H1 (cell line): ENCODE data around the gene CHRNA5. TPM values are rescaled to one million over a fixed set of nuclear protein-coding genes. Genes with fewer than 3 reads are reported as not detected.

Experiments
- CTCF ChIA-PET: fragments of 300-600 bp; sonication (Branson Sonifier 250); formaldehyde crosslinking; loops from one replicate; lab custom pipeline; 2021; ENCODE audit not compliant: partially characterized antibody; lab: Charles Lee
- POLR2A ChIA-PET: fragments of 300-600 bp; sonication (Branson Sonifier 250); formaldehyde crosslinking; loops from one replicate; lab custom pipeline; 2021; ENCODE audit warnings: inconsistent platforms; ENCODE audit not compliant: partially characterized antibody; lab: Charles Lee
- DNase-seq, 2 experiments: peaks; one replicate each; pipeline versions ENCODE4 v3.0.0 to v3.0.0-alpha.2; 2010 to 2022; ENCODE audit warnings: low spot score in 2 of 2, low read depth in 1 of 2, mixed read lengths in 1 of 2
- FAIRE-seq: peaks from 2 replicates; lab custom pipeline; 2011; peaks lifted over from hg19 to GRCh38; lab: Jason Lieb, UNC
- H2AFZ ChIP-seq: 2 replicates; pipeline ENCODE4 v1.8.1; 2012; ENCODE audit warnings: low read length, inconsistent platforms
- H2AK5ac ChIP-seq: 2 replicates; pipeline ENCODE4 v1.6.1; 2013; ENCODE audit warnings: low read depth, low read length
- H2BK120ac ChIP-seq: replicated peaks from 2 replicates; pipeline ENCODE3; 2013; ENCODE audit warnings: low read depth, low read length, inconsistent platforms
- H2BK12ac ChIP-seq: 2 replicates; pipeline ENCODE4 v1.6.1; 2013; ENCODE audit warnings: low read depth, low read length
- H2BK15ac ChIP-seq: 2 replicates; pipeline ENCODE4 v1.6.1; 2013; ENCODE audit warnings: low read length
- H2BK20ac ChIP-seq: 2 replicates; pipeline ENCODE4 v1.6.1; 2013; ENCODE audit warnings: low read length
- H2BK5ac ChIP-seq: 2 replicates; pipeline ENCODE4 v1.6.1; 2013; ENCODE audit warnings: low read depth, low read length
- H3K14ac ChIP-seq: 2 replicates; pipeline ENCODE4 v1.6.1; 2013; ENCODE audit warnings: inconsistent platforms; ENCODE audit not compliant: insufficient read length
- H3K18ac ChIP-seq: 2 replicates; pipeline ENCODE4 v1.6.1; 2013; ENCODE audit warnings: low read length; ENCODE audit errors: extremely low read depth
- H3K23ac ChIP-seq: 2 replicates; pipeline ENCODE4 v1.6.1; 2013; ENCODE audit warnings: inconsistent platforms; ENCODE audit not compliant: insufficient read length
- H3K23me2 ChIP-seq: 2 replicates; pipeline ENCODE4 v1.6.1; 2013; ENCODE audit warnings: low read depth, low read length
- H3K27ac ChIP-seq: 2 replicates; pipeline ENCODE4 v1.6.1; 2011; ENCODE audit warnings: low read depth, low read length, inconsistent platforms
- H3K27me3 ChIP-seq, 4 experiments: replicated peaks in 1 of 4; 1 replicate in 1 of 4; 2 replicates in 3 of 4; pipeline versions ENCODE4 v1.6.1 to v1.8.1; 2011 to 2013; ENCODE audit warnings: low read length in 3 of 4, mild to moderate bottlenecking in 3 of 4, inconsistent platforms in 2 of 4, mixed read lengths in 2 of 4, moderate library complexity in 1 of 4; ENCODE audit not compliant: control insufficient read depth in 3 of 4, insufficient read depth in 3 of 4; ENCODE audit errors: extremely low read depth in 1 of 4
- H3K36me3 ChIP-seq, 4 experiments: 2 replicates each; pipeline versions ENCODE4 v1.6.1 to v1.8.1; 2011 to 2013; ENCODE audit warnings: mild to moderate bottlenecking in 4 of 4, low read length in 3 of 4, moderate library complexity in 2 of 4, control low read depth in 1 of 4, inconsistent platforms in 1 of 4; ENCODE audit not compliant: insufficient read depth in 4 of 4, control insufficient read depth in 2 of 4
- H3K4ac ChIP-seq: replicated peaks from 2 replicates; pipeline ENCODE3; 2013; ENCODE audit warnings: low read length, low read depth, mixed read lengths, inconsistent platforms; ENCODE audit not compliant: insufficient read length
- H3K4me1 ChIP-seq, 4 experiments: replicated peaks in 1 of 4; 1 replicate in 1 of 4; 2 replicates in 3 of 4; pipeline versions ENCODE4 v1.6.1 to v1.8.1; 2011 to 2013; ENCODE audit warnings: low read length in 3 of 4, inconsistent platforms in 2 of 4, mixed read lengths in 1 of 4; ENCODE audit not compliant: insufficient read depth in 4 of 4, control insufficient read depth in 3 of 4
- H3K4me2 ChIP-seq, 2 experiments: 2 replicates each; pipeline versions ENCODE4 v1.6.1 to v1.8.1; 2011 to 2013; ENCODE audit warnings: low read depth in 2 of 2, low read length in 2 of 2, control low read depth in 1 of 2, inconsistent platforms in 1 of 2, mild to moderate bottlenecking in 1 of 2; ENCODE audit not compliant: insufficient read depth in 1 of 2
- H3K4me3 ChIP-seq, 4 experiments: fragments of 200-600, 300-600 bp in 1 of 4; sonication (generic), shearing (Covaris generic), sonication (Bioruptor Twin) in 1 of 4; 2 replicates each; pipeline versions ENCODE4 v1.5.1 to v1.8.1; 2011 to 2016; ENCODE audit warnings: low read length in 4 of 4, low read depth in 3 of 4, control low read depth in 2 of 4, inconsistent platforms in 2 of 4, mild to moderate bottlenecking in 2 of 4, mixed read lengths in 1 of 4, moderate library complexity in 1 of 4; ENCODE audit not compliant: insufficient read depth in 2 of 4; ENCODE audit errors: extremely low read depth in 1 of 4
- H3K56ac ChIP-seq: replicated peaks from 2 replicates; pipeline ENCODE3; 2013; ENCODE audit warnings: low read depth, mild to moderate bottlenecking, mixed read lengths, low read length, inconsistent platforms; ENCODE audit not compliant: insufficient read length
- H3K79me1 ChIP-seq: 2 replicates; pipeline ENCODE4 v1.6.1; 2013; ENCODE audit warnings: low read depth, low read length, control low read depth
- H3K79me2 ChIP-seq, 2 experiments: 2 replicates each; pipeline versions ENCODE4 v1.6.1 to v1.8.1; 2012 to 2013; ENCODE audit warnings: low read length in 2 of 2, mild to moderate bottlenecking in 2 of 2, inconsistent platforms in 1 of 2; ENCODE audit not compliant: insufficient read depth in 2 of 2, control insufficient read depth in 1 of 2
- H3K9ac ChIP-seq, 4 experiments: replicated peaks in 1 of 4; 1 replicate in 1 of 4; 2 replicates in 3 of 4; pipeline versions ENCODE4 v1.6.1 to v1.8.1; 2011 to 2013; ENCODE audit warnings: low read depth in 3 of 4, low read length in 3 of 4, control low read depth in 2 of 4, mild to moderate bottlenecking in 2 of 4, moderate library complexity in 2 of 4, inconsistent platforms in 1 of 4; ENCODE audit errors: extremely low read depth in 1 of 4
- H3K9me3 ChIP-seq, 2 experiments: 2 replicates each; pipeline versions ENCODE4 v1.6.1 to v1.8.1; 2012 to 2013; ENCODE audit warnings: mild to moderate bottlenecking in 2 of 2, moderate library complexity in 2 of 2, control low read depth in 1 of 2, inconsistent platforms in 1 of 2, low read depth in 1 of 2, low read length in 1 of 2, mixed read lengths in 1 of 2; ENCODE audit not compliant: insufficient read depth in 2 of 2
- H4K20me1 ChIP-seq, 2 experiments: replicated peaks in 1 of 2; 2 replicates each; pipeline versions ENCODE3 to v1.8.1; 2011 to 2013; ENCODE audit warnings: inconsistent platforms in 2 of 2, low read length in 2 of 2, mild to moderate bottlenecking in 1 of 2; ENCODE audit not compliant: insufficient read depth in 2 of 2, control insufficient read depth in 1 of 2
- H4K5ac ChIP-seq: 2 replicates; pipeline ENCODE4 v1.6.1; 2013; ENCODE audit warnings: low read length, low read depth, mixed read lengths, inconsistent platforms; ENCODE audit not compliant: insufficient read length
- H4K8ac ChIP-seq: 2 replicates; pipeline ENCODE4 v1.8.0; 2013; ENCODE audit warnings: mild to moderate bottlenecking, moderate library complexity, low read length, inconsistent platforms; ENCODE audit not compliant: insufficient read depth; ENCODE audit errors: extremely low read depth
- H4K91ac ChIP-seq: replicated peaks from 2 replicates; pipeline ENCODE3; 2013; ENCODE audit warnings: low read length, mixed read lengths, inconsistent platforms; ENCODE audit not compliant: insufficient read length
- BACH1 ChIP-seq: IDR thresholded peaks from 2 replicates; pipeline ENCODE4 v1.6.1; 2012; ENCODE audit warnings: low read length, improper control_type of control experiment
- BCL11A ChIP-seq, 2 experiments: IDR thresholded peaks; one replicate each; pipeline ENCODE4 v1.6.1; 2011; ENCODE audit warnings: low read depth in 2 of 2, low read length in 2 of 2, mild to moderate bottlenecking in 2 of 2
- HDAC2 ChIP-seq, 2 experiments: fragments of 300-600 bp in 1 of 2; sonication (generic) in 1 of 2; IDR thresholded peaks; 2 replicates each; pipeline ENCODE4 v1.6.1; 2011 to 2012; ENCODE audit warnings: low read depth in 2 of 2, low read length in 2 of 2, mild to moderate bottlenecking in 2 of 2, moderate library complexity in 2 of 2, borderline replicate concordance in 1 of 2, inconsistent platforms in 1 of 2
- PHF8 ChIP-seq: fragments of 200-600 bp; sonication (generic); conservative IDR thresholded peaks from 2 replicates; pipeline ENCODE4 v1.7.1; 2012; ENCODE audit warnings: low read depth, mild to moderate bottlenecking, inconsistent platforms, low read length, moderate library complexity
- RBBP5 ChIP-seq: IDR thresholded peaks from 2 replicates; pipeline ENCODE4 v1.7.1; 2012; ENCODE audit warnings: low read depth, mild to moderate bottlenecking, inconsistent platforms, low read length, moderate library complexity, borderline replicate concordance
- RNF2 ChIP-seq: fragments of 200-900, 300-1000 bp; sonication (generic); IDR thresholded peaks from 2 replicates; pipeline ENCODE4 v1.7.1; 2016; ENCODE audit warnings: borderline replicate concordance, low read depth, mild to moderate bottlenecking, antibody characterized with exemption, low read length; ENCODE audit not compliant: poor library complexity, severe bottlenecking; ENCODE audit errors: missing control alignments
- SUZ12 ChIP-seq: fragments of 200-600 bp; sonication (generic); IDR thresholded peaks from 2 replicates; pipeline ENCODE4 v1.6.1; 2012; ENCODE audit warnings: mild to moderate bottlenecking, inconsistent platforms, low read length, moderate library complexity, mixed read lengths
- TBP ChIP-seq: IDR thresholded peaks from 2 replicates; pipeline ENCODE4 v1.6.1; 2011; ENCODE audit warnings: low read depth, low read length, improper control_type of control experiment
- TEAD4 ChIP-seq: IDR thresholded peaks from 2 replicates; pipeline ENCODE4 v1.6.1; 2012; ENCODE audit warnings: low read depth, low read length, inconsistent platforms, mixed read lengths
- WGBS, 2 experiments: shearing (Covaris generic) in 1 of 2; methylation state at CpG; one replicate each; pipeline versions ENCODE4 v1.1.6 to v1.1.7; 2013 to 2015; ENCODE audit warnings: low lambda C conversion rate in 2 of 2, mixed read lengths in 2 of 2, inconsistent platforms in 1 of 2, low coverage in 1 of 2, missing lambda C conversion rate in 1 of 2; ENCODE audit not compliant: insufficient replicate concordance in 2 of 2, insufficient coverage in 1 of 2, insufficient read length in 1 of 2; ENCODE audit errors: extremely low coverage in 1 of 2, missing lambda C conversion rate in 1 of 2; 5-methylcytosine and 5-hydroxymethylcytosine counted together
- polyA plus RNA-seq, 7 experiments: library from polyadenylated mRNA; depleted of rRNA in 3 of 7; stranded (reverse) in 5 of 7; unstranded in 2 of 7; fragments of >200 nt in 5 of 7; fragments of 200-250 nt in 2 of 7; gene quantifications; 1 replicate in 5 of 7; 2 replicates in 1 of 7; 4 replicates in 1 of 7; pipeline versions ENCODE4 v1.2.1 to v1.2.3, GENCODE V29; 2011 to 2013; ENCODE audit warnings: missing spikeins in 2 of 7, mixed read lengths in 2 of 7
- total RNA-seq: library from RNA; stranded (reverse); fragmentation: NEBNext Ultra II Directional; extraction: Animal tissue kit (Norgen Biotek cat#: 25700); gene quantifications from 2 replicates; pipeline ENCODE4 v1.2.1, GENCODE V29; 2021

CHRNA5 gene
- total and polyA plus RNA-seq, 2 of the 8 experiments (the other 6 are each of a cell fraction or from before 2014, with no cell fraction given), result 13.5 to 31.4 TPM

DNA sequence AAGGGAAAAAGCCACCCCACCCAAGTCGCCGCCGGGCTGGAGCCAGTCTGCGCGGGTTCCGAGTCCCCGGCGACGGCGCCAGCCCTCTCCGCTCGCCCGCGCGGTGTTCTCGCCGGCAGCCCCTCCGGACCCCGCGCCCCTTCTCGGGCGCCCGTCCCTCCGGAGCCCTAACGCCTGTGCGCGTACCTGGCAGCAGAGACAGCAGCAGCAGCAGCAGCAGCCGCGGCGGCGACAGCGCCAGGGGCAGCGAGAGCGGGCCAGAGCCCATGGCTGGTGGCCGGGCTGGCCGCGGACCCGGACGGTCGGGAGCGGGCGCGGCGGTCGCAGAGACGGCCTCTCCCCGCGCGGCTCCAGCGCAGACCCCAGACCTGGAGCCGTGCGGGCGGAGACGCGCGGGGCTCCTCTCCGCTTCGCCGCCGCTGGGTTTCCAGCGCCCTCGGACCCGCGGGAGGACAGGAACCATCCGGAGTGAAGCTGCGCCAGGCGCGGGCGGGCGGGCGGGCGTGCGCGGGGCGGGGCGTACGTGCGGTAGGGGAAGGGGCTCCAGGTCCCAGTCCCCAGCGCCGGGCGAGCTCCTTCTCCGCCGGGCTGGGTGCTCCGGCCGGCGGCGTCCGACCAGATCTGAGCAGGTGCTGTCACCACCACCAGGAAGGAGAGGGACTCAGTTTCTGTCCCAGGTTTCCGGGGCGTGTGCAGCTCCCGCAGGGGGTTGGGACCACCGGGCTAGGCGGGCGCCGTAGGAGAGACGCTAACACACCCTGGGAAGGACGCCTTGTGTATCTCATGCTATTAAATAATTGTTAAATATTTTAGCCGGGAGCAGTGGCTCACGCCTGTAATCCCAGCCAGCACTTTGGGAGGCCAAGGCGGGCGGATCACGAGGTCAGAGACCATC, 55.5 kb downstream of the CHRNA5 start, which contains the start of gene CHRNA3:
Gene CHRNA3, minus strand, starts transcription at position 470 of the 895 bp plus-strand sequence. Its CDS starts 202 bp downstream, at position 268.
- no peak within 1 kb of the TSS for H2BK5ac ChIP-seq
- TF ChIP-seq TBP (no peak), RNF2 (peak; percentile 38), RBBP5 (peak; percentile 75; the same call in 1 of the 2 replicates), BCL11A (IDR thresholded peaks at IDR 0.05; ENCODE audit: low read depth in 2 of 2, low read length in 2 of 2) (no peak), SUZ12 (peak; percentile 82), HDAC2 (IDR thresholded peaks at IDR 0.05; ENCODE audit: borderline replicate concordance in 1 of 2, low read depth in 2 of 2, low read length in 2 of 2) (no peak), PHF8 (peak; percentile 25; the same call in 1 of the 2 replicates), BACH1 (no peak), TEAD4 (no peak)

More for the DNA sequence above, 55.5 kb downstream of the CHRNA5 start, which contains the start of gene CHRNA3:
- H3K79me1 ChIP-seq, result no peaks in the 10 kb centered on the region
- H3K4me2 ChIP-seq, result peak within 1 kb of the TSS; percentile 74 to 88
- H3K4me3 ChIP-seq, result peak within 1 kb of the TSS; percentile 30 to 70 (median 56)
- DNase-seq (peak in 1 of 2 experiments; percentile 63), FAIRE-seq (no peak)
- H3K18ac ChIP-seq, result peak within 1 kb of the TSS; percentile 38
- H3K36me3 ChIP-seq, result no peaks in the 10 kb centered on the region
- H2AK5ac ChIP-seq, result no peak within 1 kb of the TSS
- H3K23me2 ChIP-seq, result peaks cover 14% of the 10 kb centered on the region; the same call in 1 of the 2 replicates
- H3K27ac ChIP-seq, result no peak within 1 kb of the TSS
- H4K91ac ChIP-seq, result no peak within 1 kb of the TSS
- H2AFZ ChIP-seq, result peak within 1 kb of the TSS; percentile 80; the same call in 1 of the 2 replicates
- H3K27me3 ChIP-seq, result peaks cover 6 to 39% (median 35%) of the 10 kb centered on the region in 4 experiments
- peak within 1 kb of the TSS in 2 of 4 experiments; percentile 7 to 74; a peak in 1 of 7 replicates for H3K9ac ChIP-seq
- POLR2A ChIA-PET, result interaction anchor here (0.9 to 1.5 kb wide), 2 partner anchors 144 to 190 kb away, joined by 3 to 4 read pairs; partner anchors contain the start of gene ADAMTS7
- H2BK120ac ChIP-seq, result no peak within 1 kb of the TSS
- H3K56ac ChIP-seq, result no peak within 1 kb of the TSS
- H4K8ac ChIP-seq, result peak within 1 kb of the TSS; percentile 77
- no peak within 1 kb of the TSS for H2BK12ac ChIP-seq
- no peak within 1 kb of the TSS for H4K5ac ChIP-seq
- H2BK15ac ChIP-seq, result no peak within 1 kb of the TSS
- peaks cover 0 to 10% (median 2%) of the 10 kb centered on the region in 4 experiments; a peak in 6 of 7 replicates for H3K4me1 ChIP-seq
- H3K23ac ChIP-seq, result no peak within 1 kb of the TSS
- no peak within 1 kb of the TSS for H2BK20ac ChIP-seq
- H4K20me1 ChIP-seq, result no peaks in the 10 kb centered on the region
- CTCF ChIA-PET, result interaction anchor here (0.7 to 7.6 kb wide), 19 partner anchors 9 to 147 kb away, joined by 3 to 81 read pairs (median 6); partner anchors contain the start of genes CHRNA5 and HYKK
- no peak within 1 kb of the TSS for H3K4ac ChIP-seq
- H3K9me3 ChIP-seq, result no peaks in the 10 kb centered on the region
- WGBS, 2 experiments, result 3% methylated on average over 69 of the region's 102 CpGs; no CpG with 5 or more reads in 1 of the 2 experiments
- H3K79me2 ChIP-seq, result no peaks in the 10 kb centered on the region
- no peak within 1 kb of the TSS for H3K14ac ChIP-seq
